K562 (cell line): ENCODE data around the gene BCAS3. TPM values are rescaled to one million over a fixed set of nuclear protein-coding genes. Genes with fewer than 3 reads are reported as not detected.

Experiments
- ATAC-seq: fragments of 200-7000 bp; cut with Tn5 transposase; 3 replicates; pipeline ENCODE4 v1.9.1; 2020; ENCODE audit warnings: moderate library complexity
- BruUV-seq: library from RNA; stranded (reverse); fragments of 400-500 nt; replicated peaks from 2 replicates; lab custom pipeline; 2021; lab: Mats Ljungman, UMichigan
- CTCF ChIA-PET: fragments of 300-600 bp; formaldehyde crosslinking; extraction: SDS; loops from one replicate; lab custom pipeline; 2021; ENCODE audit warnings: low intra/inter-chr PET ratio; lab: Yijun Ruan, JAX
- POLR2A ChIA-PET: fragments of 300-600, 350-650 bp; sonication (Branson Sonifier 250); formaldehyde crosslinking; extraction: SDS; loops from one replicate; lab custom pipeline; 2021; ENCODE audit warnings: antibody characterized with exemption, inconsistent platforms; lab: Yijun Ruan, JAX
- DNase-seq, 4 experiments: peaks; one replicate each; pipeline versions ENCODE4 v3.0.0 to v3.0.0-alpha.2; 2011 to 2018; ENCODE audit warnings: low spot score in 3 of 4, mixed read lengths in 3 of 4; ENCODE audit errors: extremely low read depth in 1 of 4
- FAIRE-seq: peaks from 2 replicates; lab custom pipeline; 2011; peaks lifted over from hg19 to GRCh38; lab: Jason Lieb, UNC
- H2AFZ ChIP-seq: 2 replicates; pipeline ENCODE4 v1.6.0; 2011; ENCODE audit warnings: low read depth, low read length, control low read depth, inconsistent platforms
- H3K27ac ChIP-seq: fragments of 200-600 bp; 3 replicates; pipeline ENCODE4 v1.8.0; 2011; ENCODE audit warnings: low read depth, mild to moderate bottlenecking, control low read depth, inconsistent platforms, low read length, moderate library complexity, mixed read lengths; ENCODE audit errors: extremely low read depth
- H3K27me3 ChIP-seq, 2 experiments: fragments of 300-600 bp in 1 of 2; 2 replicates in 1 of 2; 3 replicates in 1 of 2; pipeline versions ENCODE4 v1.6.0 to v1.8.0; 2011; ENCODE audit warnings: inconsistent platforms in 2 of 2, low read length in 2 of 2, mild to moderate bottlenecking in 1 of 2, mixed read lengths in 1 of 2, moderate library complexity in 1 of 2; ENCODE audit not compliant: control insufficient read depth in 2 of 2, insufficient read depth in 2 of 2
- H3K36me3 ChIP-seq: fragments of 300-600 bp; 3 replicates; pipeline ENCODE4 v1.8.0; 2011; ENCODE audit warnings: mild to moderate bottlenecking, low read length, inconsistent platforms; ENCODE audit not compliant: control insufficient read depth, insufficient read depth
- H3K4me1 ChIP-seq, 2 experiments: fragments of 200-600 bp in 1 of 2; replicated peaks in 1 of 2; 2 replicates in 1 of 2; 3 replicates in 1 of 2; pipeline versions ENCODE4 v1.5.1 to v1.8.0; 2011; ENCODE audit warnings: inconsistent platforms in 2 of 2, low read length in 2 of 2, mild to moderate bottlenecking in 1 of 2, mixed read lengths in 1 of 2, moderate library complexity in 1 of 2; ENCODE audit not compliant: control insufficient read depth in 2 of 2, insufficient read depth in 2 of 2
- H3K4me2 ChIP-seq: 2 replicates; pipeline ENCODE4 v1.6.1; 2011; ENCODE audit warnings: low read length, control low read depth, inconsistent platforms, mixed read lengths; ENCODE audit not compliant: insufficient read depth
- H3K4me3 ChIP-seq: fragments of 200-600 bp; sonication (generic), shearing (Covaris generic); 2 replicates; pipeline ENCODE4 v1.5.1; 2016; ENCODE audit warnings: control low read depth, inconsistent platforms
- H3K79me2 ChIP-seq: fragments of 200-600 bp; 3 replicates; pipeline ENCODE4 v1.8.0; 2011; ENCODE audit warnings: low read length, inconsistent platforms; ENCODE audit not compliant: control insufficient read depth, insufficient read depth
- H3K9ac ChIP-seq, 2 experiments: 2 replicates each; pipeline versions ENCODE4 v1.6.0 to v1.6.1; 2011; ENCODE audit warnings: low read depth in 2 of 2, low read length in 2 of 2, control low read depth in 1 of 2, inconsistent platforms in 1 of 2, mild to moderate bottlenecking in 1 of 2, mixed read lengths in 1 of 2; ENCODE audit not compliant: insufficient read depth in 1 of 2
- H3K9me1 ChIP-seq: one replicate; pipeline ENCODE4 v1.6.0; 2011; ENCODE audit warnings: inconsistent platforms, mild to moderate bottlenecking, low read length, moderate library complexity; ENCODE audit not compliant: control insufficient read depth, insufficient read depth
- H3K9me3 ChIP-seq: replicated peaks from 2 replicates; pipeline ENCODE4 v1.5.1; 2011; ENCODE audit warnings: low read depth, low read length, inconsistent platforms; ENCODE audit not compliant: control insufficient read depth, insufficient read depth
- H4K20me1 ChIP-seq: replicated peaks from 2 replicates; pipeline ENCODE4 v1.6.1; 2011; ENCODE audit warnings: low read length, inconsistent platforms, mixed read lengths; ENCODE audit not compliant: control insufficient read depth, insufficient read depth
- ZNF408 ChIP-seq: fragments of 250-450 bp; sonication (Bioruptor Pico); IDR thresholded peaks from 2 replicates; pipeline ENCODE4 v1.4.0; 2020; ENCODE audit warnings: low read depth, mild to moderate bottlenecking, moderate library complexity
- WGBS: fragments of 100-300 bp; shearing (Covaris generic); methylation state at CpG from one replicate; pipeline ENCODE4 v1.1.6; 2016; ENCODE audit warnings: low coverage, mixed read lengths; ENCODE audit not compliant: insufficient coverage; ENCODE audit errors: missing lambda C conversion rate; 5-methylcytosine and 5-hydroxymethylcytosine counted together
- in situ Hi-C: fragments of 300-500 bp; cut with MboI; formaldehyde crosslinking; loops from 4 replicates; pipeline ENCODE4 v1.15.0; 2018; ENCODE audit warnings: inconsistent platforms, mixed read lengths
- intact Hi-C: fragments of 100-400 bp; cut with micrococcal nuclease; formaldehyde crosslinking; loops from 2 replicates; pipeline ENCODE4 v1.14.2; 2022
- polyA plus RNA-seq, 8 experiments: library from polyadenylated mRNA; depleted of rRNA in 4 of 8; stranded (reverse) in 5 of 8; unstranded in 3 of 8; fragments of >200 nt; fragmentation: Nextera tagmentation in 2 of 8; fragmentation: Illumina TruSeq in 1 of 8; extraction: Ambion mirVana in 2 of 8; extraction: Trizol in 1 of 8; gene quantifications; 2 replicates each; pipeline versions ENCODE4 v1.2.1 to v1.2.3, GENCODE V29; 2011 to 2014; ENCODE audit warnings: inconsistent platforms in 1 of 8, missing spikeins in 1 of 8
- total RNA-seq, 7 experiments: library from RNA; depleted of rRNA in 6 of 7; stranded (reverse); fragments of >200 nt in 6 of 7; fragmentation: Illumina TruSeq in 2 of 7; extraction: Trizol in 2 of 7; gene quantifications; 2 replicates each; pipeline versions ENCODE4 v1.2.1 to v1.2.3, GENCODE V29; 2011 to 2021; ENCODE audit warnings: low replicate concordance in 1 of 7
- TF ChIP-seq, protein P1 (sequence below), 3 experiments: fragments of 200-800 bp in 1 of 3; fragments of 250-450 bp in 1 of 3; fragments of 450-650 bp in 1 of 3; sonication (Bioruptor Pico) in 1 of 3; sonication (Bioruptor generic) in 1 of 3; formaldehyde crosslinking in 1 of 3; IDR thresholded peaks; 2 replicates each; pipeline versions ENCODE4 v1.6.1 to v1.8.0; 2016 to 2022; ENCODE audit warnings: mild to moderate bottlenecking in 2 of 3, missing genetic modification characterization in 2 of 3, missing compliant biosample characterization in 1 of 3, moderate library complexity in 1 of 3

The BCAS3 gene
- total and polyA plus RNA-seq, 9 of the 15 experiments (the other 6 are each of a cell fraction or from before 2014, with no cell fraction given), result 1.9 to 5.5 (median 3.5) TPM

- ATAC-seq (no peak), DNase-seq (no peak), FAIRE-seq (no peak)
- Histone ChIP-seq H3K9ac (no peak overlapping the region), H3K9me3 (no peaks in the 10 kb centered on the region), H2AFZ (no peak overlapping the region), H3K36me3 (no peaks in the 10 kb centered on the region), H3K27me3 (peaks cover 0 to 33% of the 10 kb centered on the region in 2 experiments; a peak in 3 of 5 replicates), H3K79me2 (no peaks in the 10 kb centered on the region), H4K20me1 (peaks cover 13% of the 10 kb centered on the region; the same call in 1 of the 2 replicates), H3K27ac (no peak overlapping the region), H3K9me1 (no peaks in the 10 kb centered on the region), H3K4me2 (no peak overlapping the region), H3K4me1 (peaks cover 0 to 10% of the 10 kb centered on the region in 2 experiments; a peak in 2 of 5 replicates), H3K4me3 (no peak overlapping the region)
- 15% methylated on average over 3 of the region's 3 CpGs for WGBS
- ChIA-PET CTCF (no interaction called here), POLR2A (no interaction called here)
- in situ Hi-C loops (no loop called here), intact Hi-C loops (loop anchor here (5.0 kb wide), 1 partner anchor 670 kb away; no protein-coding TSS in a partner anchor)
- BruUV-seq, result no TSS peak
- TF ChIP-seq, protein P1, sequence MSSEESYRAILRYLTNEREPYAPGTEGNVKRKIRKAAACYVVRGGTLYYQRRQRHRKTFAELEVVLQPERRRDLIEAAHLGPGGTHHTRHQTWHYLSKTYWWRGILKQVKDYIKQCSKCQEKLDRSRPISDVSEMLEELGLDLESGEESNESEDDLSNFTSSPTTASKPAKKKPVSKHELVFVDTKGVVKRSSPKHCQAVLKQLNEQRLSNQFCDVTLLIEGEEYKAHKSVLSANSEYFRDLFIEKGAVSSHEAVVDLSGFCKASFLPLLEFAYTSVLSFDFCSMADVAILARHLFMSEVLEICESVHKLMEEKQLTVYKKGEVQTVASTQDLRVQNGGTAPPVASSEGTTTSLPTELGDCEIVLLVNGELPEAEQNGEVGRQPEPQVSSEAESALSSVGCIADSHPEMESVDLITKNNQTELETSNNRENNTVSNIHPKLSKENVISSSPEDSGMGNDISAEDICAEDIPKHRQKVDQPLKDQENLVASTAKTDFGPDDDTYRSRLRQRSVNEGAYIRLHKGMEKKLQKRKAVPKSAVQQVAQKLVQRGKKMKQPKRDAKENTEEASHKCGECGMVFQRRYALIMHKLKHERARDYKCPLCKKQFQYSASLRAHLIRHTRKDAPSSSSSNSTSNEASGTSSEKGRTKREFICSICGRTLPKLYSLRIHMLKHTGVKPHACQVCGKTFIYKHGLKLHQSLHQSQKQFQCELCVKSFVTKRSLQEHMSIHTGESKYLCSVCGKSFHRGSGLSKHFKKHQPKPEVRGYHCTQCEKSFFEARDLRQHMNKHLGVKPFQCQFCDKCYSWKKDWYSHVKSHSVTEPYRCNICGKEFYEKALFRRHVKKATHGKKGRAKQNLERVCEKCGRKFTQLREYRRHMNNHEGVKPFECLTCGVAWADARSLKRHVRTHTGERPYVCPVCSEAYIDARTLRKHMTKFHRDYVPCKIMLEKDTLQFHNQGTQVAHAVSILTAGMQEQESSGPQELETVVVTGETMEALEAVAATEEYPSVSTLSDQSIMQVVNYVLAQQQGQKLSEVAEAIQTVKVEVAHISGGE (CRISPR knock-in tag; IDR thresholded peaks at IDR 0.05), result peak in 1 of 3 experiments; percentile 67; a peak in 2 of 6 replicates
- no peak for TF ChIP-seq ZNF408
These were observed 715.0 kb downstream of the BCAS3 start for GRCh38 chr17:61392679-61393078.
